GM12878 (cell line): ENCODE data around the gene KATNIP. TPM values are rescaled to one million over a fixed set of nuclear protein-coding genes. Genes with fewer than 3 reads are reported as not detected.

Source experiments
- ATAC-seq: fragments of 200-7000 bp; cut with Tn5 transposase; 3 replicates; pipeline ENCODE4 v1.9.1; 2020; ENCODE audit warnings: mild to moderate bottlenecking, moderate library complexity
- BruUV-seq: library from RNA; stranded (reverse); fragments of 400-500 nt; replicated peaks from 2 replicates; lab custom pipeline; 2021; lab: Mats Ljungman, UMichigan
- CTCF ChIA-PET: fragments of 300-600 bp; sonication (Branson Sonifier 250); formaldehyde crosslinking; extraction: SDS; loops from one replicate; lab custom pipeline; 2021; ENCODE audit warnings: inconsistent platforms; lab: Yijun Ruan, JAX
- POLR2A ChIA-PET: fragments of 350-600 bp; formaldehyde crosslinking; extraction: SDS; loops from one replicate; lab custom pipeline; 2021; ENCODE audit warnings: inconsistent platforms; lab: Charles Lee
- RAD21 ChIA-PET: fragments of 300-600 bp; sonication (Branson Sonifier 250); formaldehyde crosslinking; loops from one replicate; lab custom pipeline; 2023; ENCODE audit warnings: antibody characterized with exemption; ENCODE audit not compliant: unreplicated experiment; lab: Charles Lee
- SMC1A ChIA-PET: fragments of 300-600 bp; sonication (Branson Sonifier 250); formaldehyde crosslinking; loops from one replicate; lab custom pipeline; 2023; ENCODE audit not compliant: unreplicated experiment, uncharacterized antibody; lab: Charles Lee
- DNase-seq: peaks from one replicate; pipeline ENCODE4 v3.0.0-alpha.2; 2011; ENCODE audit warnings: low read depth, low spot score
- FAIRE-seq: peaks from 3 replicates; lab custom pipeline; 2011; peaks lifted over from hg19 to GRCh38; lab: Jason Lieb, UNC
- H2AFZ ChIP-seq: 2 replicates; pipeline ENCODE4 v1.6.0; 2011; ENCODE audit warnings: low read depth, low read length, control low read depth; ENCODE audit not compliant: control insufficient read depth
- H3K27ac ChIP-seq: 2 replicates; pipeline ENCODE4 v1.5.1; 2011; ENCODE audit warnings: control low read depth; ENCODE audit not compliant: control insufficient read depth, insufficient read depth
- H3K27me3 ChIP-seq, 2 experiments: replicated peaks in 1 of 2; 2 replicates each; pipeline versions ENCODE4 v1.6.0 to v1.6.1; 2011; ENCODE audit warnings: low read length in 1 of 2; ENCODE audit not compliant: control insufficient read depth in 2 of 2, insufficient read depth in 2 of 2
- H3K36me3 ChIP-seq, 2 experiments: 2 replicates each; pipeline ENCODE4 v1.5.1; 2011; ENCODE audit warnings: low read length in 1 of 2; ENCODE audit not compliant: control insufficient read depth in 2 of 2, insufficient read depth in 2 of 2
- H3K4me1 ChIP-seq: 2 replicates; pipeline ENCODE4 v1.6.1; 2011; ENCODE audit warnings: mild to moderate bottlenecking, low read length, moderate library complexity, mixed read lengths; ENCODE audit not compliant: control insufficient read depth, insufficient read depth
- H3K4me2 ChIP-seq: 2 replicates; pipeline ENCODE4 v1.6.0; 2011; ENCODE audit warnings: control low read depth; ENCODE audit not compliant: control insufficient read depth, insufficient read depth
- H3K4me3 ChIP-seq: fragments of 200-600 bp; sonication (generic); 2 replicates; pipeline ENCODE4 v1.5.1; 2016
- H3K79me2 ChIP-seq: 2 replicates; pipeline ENCODE4 v1.6.0; 2011; ENCODE audit warnings: low read length; ENCODE audit not compliant: control insufficient read depth, insufficient read depth
- H3K9ac ChIP-seq: 2 replicates; pipeline ENCODE4 v1.8.0; 2011; ENCODE audit warnings: low read length, control low read depth, mixed read lengths; ENCODE audit not compliant: control insufficient read depth, insufficient read depth
- H3K9me3 ChIP-seq: replicated peaks from 3 replicates; pipeline ENCODE4 v1.5.1; 2011; ENCODE audit warnings: mild to moderate bottlenecking, low read length; ENCODE audit not compliant: control insufficient read depth, insufficient read depth
- H4K20me1 ChIP-seq: 2 replicates; pipeline ENCODE4 v1.6.0; 2011; ENCODE audit not compliant: control insufficient read depth, insufficient read depth
- BCL11A ChIP-seq: IDR thresholded peaks from 2 replicates; pipeline ENCODE4 v1.6.1; 2011; ENCODE audit warnings: low read depth, low read length
- CBX5 ChIP-seq: sonication (generic); IDR thresholded peaks from 2 replicates; pipeline ENCODE4 v1.6.1; 2016; ENCODE audit warnings: low read depth, moderate library complexity, mild to moderate bottlenecking, inconsistent platforms
- EZH2 ChIP-seq: IDR thresholded peaks from 2 replicates; pipeline ENCODE4 v1.6.1; 2012; ENCODE audit warnings: low read depth, mild to moderate bottlenecking, control low read depth, inconsistent platforms, low read length, borderline replicate concordance; ENCODE audit not compliant: control insufficient read depth
- NFXL1 ChIP-seq: fragments of 450-650 bp; IDR thresholded peaks from 2 replicates; pipeline ENCODE4 v1.6.1; 2017; ENCODE audit warnings: antibody characterized with exemption, mild to moderate bottlenecking, borderline replicate concordance
- NFYA ChIP-seq: IDR thresholded peaks from 2 replicates; pipeline ENCODE4 v1.6.1; 2011; ENCODE audit warnings: low read depth, mild to moderate bottlenecking, low read length, improper control_type of control experiment, borderline replicate concordance
- NKRF ChIP-seq: fragments of 450-650 bp; conservative IDR thresholded peaks from 2 replicates; pipeline ENCODE4 v1.6.1; 2017; ENCODE audit warnings: mild to moderate bottlenecking, moderate library complexity
- SPI1 ChIP-seq: IDR thresholded peaks from 2 replicates; pipeline ENCODE4 v1.6.1; 2011; ENCODE audit warnings: low read depth, mild to moderate bottlenecking, low read length, moderate library complexity, borderline replicate concordance; ENCODE audit not compliant: insufficient read depth
- SREBF1 ChIP-seq: IDR thresholded peaks from 2 replicates; pipeline ENCODE4 v1.6.1; 2012; ENCODE audit warnings: mild to moderate bottlenecking, low read length
- SRF ChIP-seq, 2 experiments: IDR thresholded peaks; 2 replicates each; pipeline ENCODE4 v1.6.1; 2011; ENCODE audit warnings: low read depth in 2 of 2, low read length in 2 of 2, mild to moderate bottlenecking in 1 of 2, moderate library complexity in 1 of 2
- STAT1 ChIP-seq: fragments of 450-650 bp; conservative IDR thresholded peaks from 2 replicates; pipeline ENCODE4 v1.6.1; 2014; ENCODE audit warnings: antibody characterized with exemption, mild to moderate bottlenecking
- ZBTB11 ChIP-seq: fragments of 450-650 bp; formaldehyde crosslinking; IDR thresholded peaks from 2 replicates; pipeline ENCODE4 v1.5.0; 2022; ENCODE audit warnings: mild to moderate bottlenecking, missing genetic modification characterization
- ZBTB4 ChIP-seq: fragments of 450-650 bp; formaldehyde crosslinking; IDR thresholded peaks from 2 replicates; pipeline ENCODE4 v1.4.0; 2022; ENCODE audit warnings: mild to moderate bottlenecking, moderate library complexity
- ZNF384 ChIP-seq: IDR thresholded peaks from 2 replicates; pipeline ENCODE4 v1.6.1; 2012; ENCODE audit warnings: low read depth, mild to moderate bottlenecking, low read length, improper control_type of control experiment, borderline replicate concordance
- WGBS: methylation state at CpG from one replicate; pipeline ENCODE4 v1.1.6; 2016; ENCODE audit warnings: low lambda C conversion rate; ENCODE audit not compliant: insufficient replicate concordance, insufficient coverage; ENCODE audit errors: missing lambda C conversion rate; 5-methylcytosine and 5-hydroxymethylcytosine counted together
- in situ Hi-C: fragments of 300-500 bp; cut with MboI; formaldehyde crosslinking; loops from 9 replicates; pipeline ENCODE4 v1.14.3; 2018; ENCODE audit warnings: mixed read lengths
- intact Hi-C: fragments of 100-400 bp; cut with micrococcal nuclease; formaldehyde crosslinking; loops from one replicate; pipeline ENCODE4 v1.14.2; 2022; ENCODE audit not compliant: unreplicated experiment
- polyA plus RNA-seq, 11 experiments: library from polyadenylated mRNA; depleted of rRNA in 4 of 11; unstranded in 6 of 11; stranded (reverse) in 5 of 11; fragments of >200 nt; fragmentation: Nextera tagmentation in 4 of 11; fragmentation: Illumina TruSeq in 1 of 11; extraction: Ambion mirVana in 4 of 11; extraction: Trizol in 1 of 11; gene quantifications; 1 replicate in 1 of 11; 2 replicates in 10 of 11; pipeline versions ENCODE4 v1.2.1 to v1.2.3, GENCODE V29; 2011 to 2016; ENCODE audit warnings: inconsistent platforms in 2 of 11, missing spikeins in 2 of 11, low read depth in 1 of 11
- total RNA-seq, 4 experiments: library from RNA; depleted of rRNA in 3 of 4; stranded (reverse); fragments of >200 nt in 3 of 4; fragmentation: Illumina TruSeq in 1 of 4; extraction: Trizol in 1 of 4; gene quantifications; 2 replicates each; pipeline versions ENCODE4 v1.2.1 to v1.2.3, GENCODE V29; 2013 to 2021
- TF ChIP-seq, protein P1 (sequence below): fragments of 450-650 bp; IDR thresholded peaks from 2 replicates; pipeline ENCODE4 v1.6.1; 2017; ENCODE audit warnings: low read depth, mild to moderate bottlenecking, moderate library complexity

The KATNIP gene
- total and polyA plus RNA-seq, 10 of the 15 experiments (the other 5 are each of a cell fraction or from before 2014, with no cell fraction given): 1.6 to 13.8 (median 9.1) TPM

- CTCF ChIA-PET: no interaction called here
Observed at GRCh38 chr16:27596411-27596810, 46.5 kb downstream of the KATNIP start.

More at GRCh38 chr16:27596411-27596810, 46.5 kb downstream of the KATNIP start:
- no peaks in the 10 kb centered on the region for H3K36me3 ChIP-seq
- no peak overlapping the region for H3K4me2 ChIP-seq
- H4K20me1 ChIP-seq: no peaks in the 10 kb centered on the region
- POLR2A ChIA-PET: interaction anchor here (0.6 kb wide), 1 partner anchor 367 kb away, joined by 4 read pairs; no protein-coding TSS in a partner anchor
- intact Hi-C loops: no loop called here
- SMC1A ChIA-PET: no interaction called here
- H3K9ac ChIP-seq: no peak overlapping the region
- no peak overlapping the region for H2AFZ ChIP-seq
- RAD21 ChIA-PET: no interaction called here
- no peaks in the 10 kb centered on the region for H3K4me1 ChIP-seq
- FAIRE-seq: no peak
- H3K79me2 ChIP-seq: no peaks in the 10 kb centered on the region
- 71% methylated on average over 4 of the region's 4 CpGs for WGBS
- no peak overlapping the region for H3K4me3 ChIP-seq
- in situ Hi-C loops: no loop called here
- no peaks in the 10 kb centered on the region for H3K27me3 ChIP-seq
- TF ChIP-seq ZBTB11 (CRISPR knock-in tag) (no peak), NFXL1 (no peak), ZBTB4 (CRISPR knock-in tag) (no peak), ZNF384 (no peak), EZH2 (no peak), NKRF (no peak), BCL11A (no peak), NFYA (no peak), SREBF1 (no peak), STAT1 (no peak), SPI1 (no peak), SRF (IDR thresholded peaks at IDR 0.05; ENCODE audit: low read depth in 2 of 2, low read length in 2 of 2) (no peak), CBX5 (no peak)
- TF ChIP-seq, protein P1, sequence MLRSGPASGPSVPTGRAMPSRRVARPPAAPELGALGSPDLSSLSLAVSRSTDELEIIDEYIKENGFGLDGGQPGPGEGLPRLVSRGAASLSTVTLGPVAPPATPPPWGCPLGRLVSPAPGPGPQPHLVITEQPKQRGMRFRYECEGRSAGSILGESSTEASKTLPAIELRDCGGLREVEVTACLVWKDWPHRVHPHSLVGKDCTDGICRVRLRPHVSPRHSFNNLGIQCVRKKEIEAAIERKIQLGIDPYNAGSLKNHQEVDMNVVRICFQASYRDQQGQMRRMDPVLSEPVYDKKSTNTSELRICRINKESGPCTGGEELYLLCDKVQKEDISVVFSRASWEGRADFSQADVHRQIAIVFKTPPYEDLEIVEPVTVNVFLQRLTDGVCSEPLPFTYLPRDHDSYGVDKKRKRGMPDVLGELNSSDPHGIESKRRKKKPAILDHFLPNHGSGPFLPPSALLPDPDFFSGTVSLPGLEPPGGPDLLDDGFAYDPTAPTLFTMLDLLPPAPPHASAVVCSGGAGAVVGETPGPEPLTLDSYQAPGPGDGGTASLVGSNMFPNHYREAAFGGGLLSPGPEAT: no peak
- no TSS peak for BruUV-seq
- no peaks in the 10 kb centered on the region for H3K9me3 ChIP-seq
- no peak for ATAC-seq
- H3K27ac ChIP-seq: no peak overlapping the region
- no peak for DNase-seq
